Measurements from ENCODE around the gene STUM.

GRCh38 chr1:226549937-226550671 is 1.5 kb downstream of the STUM start:
- TF ChIP-seq ZNF274 (IDR thresholded peaks at IDR 0.05; ENCODE audit: low read depth, low read length) (no peak), SUZ12 (IDR thresholded peaks at IDR 0.05; ENCODE audit: extremely low read depth, insufficient read depth, insufficient read length) (peak; percentile 23), YY1 (IDR thresholded peaks at IDR 0.05; ENCODE audit: insufficient read depth, insufficient read length) (no peak)

All from NT2/D1 (cell line).